Measurements from ENCODE around the gene LRMDA. TPM values are rescaled to one million over a fixed set of nuclear protein-coding genes. Genes with fewer than 3 reads are reported as not detected.

Gene LRMDA
- polyA plus RNA-seq, 3 donors = 39.8 to 59.6 (median 56.4) TPM

DNA sequence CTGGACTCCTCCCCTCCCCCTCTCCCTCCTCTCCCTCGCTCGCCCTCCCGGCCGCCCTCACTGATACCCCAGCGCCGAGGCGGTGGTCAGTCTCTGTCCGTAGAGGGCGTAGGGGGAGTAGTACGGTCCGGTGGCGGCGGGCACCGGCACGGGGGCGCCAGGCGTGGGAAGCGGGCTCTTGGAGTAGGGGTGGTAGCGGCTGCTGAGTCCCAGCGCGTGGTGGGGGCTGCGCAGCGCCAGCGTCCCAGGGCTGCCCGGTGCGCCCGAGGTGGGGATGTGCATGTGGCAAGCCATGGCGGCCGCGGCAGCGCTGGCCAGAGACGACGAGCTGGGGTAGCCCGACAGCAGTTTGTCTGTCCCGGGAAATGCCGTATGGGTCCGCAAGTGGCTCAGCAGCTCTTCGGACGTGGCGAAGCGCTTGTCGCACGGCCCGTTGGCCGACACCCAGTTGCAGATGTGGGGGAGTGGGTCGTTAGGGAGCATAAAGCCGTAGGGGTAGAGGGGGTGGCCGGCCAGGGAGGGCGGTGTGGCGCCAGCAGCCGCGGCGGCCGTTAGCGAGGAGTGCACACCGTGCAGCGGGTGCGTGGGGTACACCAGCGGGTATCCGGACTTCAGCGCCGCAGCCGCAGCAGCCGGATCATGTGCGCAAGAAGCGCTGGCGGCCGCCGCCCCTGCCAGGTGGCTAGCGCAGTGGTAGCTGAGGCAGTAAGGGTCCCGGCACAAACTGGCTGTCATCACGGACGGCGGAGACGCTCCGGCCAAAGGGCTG is 32.5 kb upstream of the LRMDA start:
- peaks cover 23 to 50% of the 10 kb centered on the region in 2 donors for H3K27me3 ChIP-seq (ENCODE audit: control insufficient read depth in 2 of 2, insufficient read depth in 2 of 2, low read length in 2 of 2)
- intact Hi-C loops (cut with micrococcal nuclease) = loop anchor here (5.0 to 10.0 kb wide), 3 partner anchors 104 to 1148 kb away; no protein-coding TSS in a partner anchor
- H3K4me3 ChIP-seq (replicated peaks in 1 of 3; ENCODE audit: low read depth in 2 of 3, low read length in 3 of 3) = no peak overlapping the region
- H3K36me3 Mint-ChIP-seq = peaks cover 23 to 32% of the 10 kb centered on the region in 2 donors
- H4K20me1 ChIP-seq (ENCODE audit: insufficient read depth, low read length) = peaks cover 34% of the 10 kb centered on the region
- H3K27me3 Mint-ChIP-seq (ENCODE audit: low read depth in 3 of 3) = peaks cover 43 to 65% (median 53%) of the 10 kb centered on the region in 3 donors
- H3K9ac ChIP-seq (ENCODE audit: insufficient read depth, low read length, poor library complexity, severe bottlenecking) = no peak overlapping the region
- peaks cover 35% of the 10 kb centered on the region for H3K4me1 Mint-ChIP-seq
- peaks cover 0 to 20% (median 10%) of the 10 kb centered on the region in 7 donors for H3K9me3 Mint-ChIP-seq
- TF ChIP-seq, protein P1, sequence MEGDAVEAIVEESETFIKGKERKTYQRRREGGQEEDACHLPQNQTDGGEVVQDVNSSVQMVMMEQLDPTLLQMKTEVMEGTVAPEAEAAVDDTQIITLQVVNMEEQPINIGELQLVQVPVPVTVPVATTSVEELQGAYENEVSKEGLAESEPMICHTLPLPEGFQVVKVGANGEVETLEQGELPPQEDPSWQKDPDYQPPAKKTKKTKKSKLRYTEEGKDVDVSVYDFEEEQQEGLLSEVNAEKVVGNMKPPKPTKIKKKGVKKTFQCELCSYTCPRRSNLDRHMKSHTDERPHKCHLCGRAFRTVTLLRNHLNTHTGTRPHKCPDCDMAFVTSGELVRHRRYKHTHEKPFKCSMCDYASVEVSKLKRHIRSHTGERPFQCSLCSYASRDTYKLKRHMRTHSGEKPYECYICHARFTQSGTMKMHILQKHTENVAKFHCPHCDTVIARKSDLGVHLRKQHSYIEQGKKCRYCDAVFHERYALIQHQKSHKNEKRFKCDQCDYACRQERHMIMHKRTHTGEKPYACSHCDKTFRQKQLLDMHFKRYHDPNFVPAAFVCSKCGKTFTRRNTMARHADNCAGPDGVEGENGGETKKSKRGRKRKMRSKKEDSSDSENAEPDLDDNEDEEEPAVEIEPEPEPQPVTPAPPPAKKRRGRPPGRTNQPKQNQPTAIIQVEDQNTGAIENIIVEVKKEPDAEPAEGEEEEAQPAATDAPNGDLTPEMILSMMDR (IDR thresholded peaks at IDR 0.05) = no peak
- H2AFZ ChIP-seq (ENCODE audit: insufficient read depth, low read depth, low read length, poor library complexity, severe bottlenecking) = no peak overlapping the region
- 95% methylated on average over 56 of the region's 76 CpGs for WGBS (ENCODE audit: insufficient coverage)
- no peak overlapping the region for H3K27ac Mint-ChIP-seq
- H3K79me2 ChIP-seq (ENCODE audit: insufficient read depth, low read length) = peaks cover 13% of the 10 kb centered on the region
- H3K4me2 ChIP-seq (replicated peaks; ENCODE audit: extremely low read depth, low read length, poor library complexity, severe bottlenecking) = no peak overlapping the region
- DNase-seq = no peak
- H3K4me3 Mint-ChIP-seq = peak overlapping the region in 1 of 2 donors; percentile 52
- H3K27ac ChIP-seq (ENCODE audit: low read depth in 1 of 2, low read length in 2 of 2) = no peak overlapping the region
- H3K36me3 ChIP-seq (replicated peaks in 1 of 2; ENCODE audit: control insufficient read depth in 1 of 2, insufficient read depth in 2 of 2, low read length in 2 of 2) = peaks cover 2 to 10% of the 10 kb centered on the region in 2 donors
- peaks cover 0 to 6% of the 10 kb centered on the region in 2 donors for H3K9me3 ChIP-seq (replicated peaks in 1 of 2; ENCODE audit: control insufficient read depth in 1 of 2, insufficient read depth in 1 of 2, low read length in 2 of 2)
- H3K4me1 ChIP-seq (ENCODE audit: control insufficient read depth in 1 of 2, insufficient read depth in 2 of 2, low read length in 2 of 2) = peaks cover 43 to 62% of the 10 kb centered on the region in 2 donors

DNA sequence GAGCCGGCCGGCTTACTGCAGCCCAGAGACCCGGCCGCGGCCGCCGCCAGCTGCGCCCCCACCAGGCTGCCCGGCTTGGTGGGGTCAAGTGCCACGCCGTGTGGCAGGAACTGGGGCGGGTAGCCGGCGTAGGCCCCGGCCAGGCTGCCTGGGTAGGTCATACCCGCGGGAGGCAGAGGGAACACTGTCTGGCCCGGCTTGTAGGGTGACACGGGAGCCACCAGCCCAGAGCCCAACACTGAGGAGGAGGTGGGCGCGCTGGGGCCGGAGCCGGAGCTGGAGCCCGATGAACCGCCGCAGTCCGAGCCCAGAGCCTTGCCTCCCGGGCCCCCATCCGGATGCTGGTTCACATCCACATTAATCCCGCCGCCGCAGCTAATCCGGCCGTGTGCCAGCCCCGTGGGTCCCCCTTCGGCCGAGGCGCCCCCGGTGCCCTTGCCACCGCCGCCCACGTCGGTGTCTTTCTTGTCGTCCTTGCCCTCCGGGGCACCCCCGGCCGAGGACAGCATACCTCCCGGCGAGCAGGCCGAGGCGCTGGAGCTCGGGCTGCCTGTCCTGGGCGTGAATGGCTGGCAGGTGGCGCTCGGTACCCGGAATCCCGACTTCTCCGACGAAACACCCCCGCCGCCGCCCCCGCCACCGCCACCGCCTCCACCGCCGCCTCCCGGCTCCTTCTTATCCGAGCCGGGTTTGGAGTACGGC is 31.8 kb upstream of the LRMDA start:
- peak overlapping the region; percentile 74 for H3K9ac ChIP-seq (ENCODE audit: insufficient read depth, low read length, poor library complexity, severe bottlenecking)
- peak overlapping the region; percentile 80 to 85 for H3K27ac ChIP-seq (ENCODE audit: low read depth in 1 of 2, low read length in 2 of 2)
- peaks cover 29 to 56% of the 10 kb centered on the region in 2 donors for H3K27me3 ChIP-seq (ENCODE audit: control insufficient read depth in 2 of 2, insufficient read depth in 2 of 2, low read length in 2 of 2)
- peaks cover 2 to 10% of the 10 kb centered on the region in 2 donors for H3K36me3 ChIP-seq (replicated peaks in 1 of 2; ENCODE audit: control insufficient read depth in 1 of 2, insufficient read depth in 2 of 2, low read length in 2 of 2)
- peaks cover 41% of the 10 kb centered on the region for H3K4me1 Mint-ChIP-seq
- WGBS (ENCODE audit: insufficient coverage) = 37% methylated on average over 61 of the region's 71 CpGs
- peak overlapping the region in 5 of 7 donors; percentile 1 to 96 (median 89) for H3K27ac Mint-ChIP-seq
- peaks cover 0 to 25% (median 14%) of the 10 kb centered on the region in 7 donors for H3K9me3 Mint-ChIP-seq
- H3K79me2 ChIP-seq (ENCODE audit: insufficient read depth, low read length) = peaks cover 13% of the 10 kb centered on the region
- H3K4me3 ChIP-seq (replicated peaks in 1 of 3; ENCODE audit: low read depth in 2 of 3, low read length in 3 of 3) = peak overlapping the region; percentile 81 to 100 (median 83)
- TF ChIP-seq, protein P1 (IDR thresholded peaks at IDR 0.05) = peak; percentile 81
- peak overlapping the region; percentile 85 for H2AFZ ChIP-seq (ENCODE audit: insufficient read depth, low read depth, low read length, poor library complexity, severe bottlenecking)
- peak; percentile 60 to 73 (median 68) for DNase-seq
- H3K4me3 Mint-ChIP-seq = peak overlapping the region; percentile 96 to 97
- peaks cover 0 to 9% of the 10 kb centered on the region in 2 donors for H3K9me3 ChIP-seq (replicated peaks in 1 of 2; ENCODE audit: control insufficient read depth in 1 of 2, insufficient read depth in 1 of 2, low read length in 2 of 2)
- H3K4me2 ChIP-seq (replicated peaks; ENCODE audit: extremely low read depth, low read length, poor library complexity, severe bottlenecking) = peak overlapping the region; percentile 98
- H3K27me3 Mint-ChIP-seq (ENCODE audit: low read depth in 3 of 3) = peaks cover 49 to 66% (median 55%) of the 10 kb centered on the region in 3 donors
- peaks cover 26 to 31% of the 10 kb centered on the region in 2 donors for H3K36me3 Mint-ChIP-seq
- peaks cover 38% of the 10 kb centered on the region for H4K20me1 ChIP-seq (ENCODE audit: insufficient read depth, low read length)
- intact Hi-C loops (cut with micrococcal nuclease) = loop anchor here (1.0 to 10.0 kb wide), 9 partner anchors 31 to 1148 kb away; no protein-coding TSS in a partner anchor
- H3K4me1 ChIP-seq (ENCODE audit: control insufficient read depth in 1 of 2, insufficient read depth in 2 of 2, low read length in 2 of 2) = peaks cover 50 to 70% of the 10 kb centered on the region in 2 donors

All from CD14-positive monocyte (primary cell).